ENCODE measurements around the gene FAM161B. TPM values are rescaled to one million over a fixed set of nuclear protein-coding genes. Genes with fewer than 3 reads are reported as not detected.

Gene FAM161B
- polyA plus RNA-seq, 2 of the 4 experiments (the other 2 are of a cell fraction) = 1.6 TPM

DNA sequence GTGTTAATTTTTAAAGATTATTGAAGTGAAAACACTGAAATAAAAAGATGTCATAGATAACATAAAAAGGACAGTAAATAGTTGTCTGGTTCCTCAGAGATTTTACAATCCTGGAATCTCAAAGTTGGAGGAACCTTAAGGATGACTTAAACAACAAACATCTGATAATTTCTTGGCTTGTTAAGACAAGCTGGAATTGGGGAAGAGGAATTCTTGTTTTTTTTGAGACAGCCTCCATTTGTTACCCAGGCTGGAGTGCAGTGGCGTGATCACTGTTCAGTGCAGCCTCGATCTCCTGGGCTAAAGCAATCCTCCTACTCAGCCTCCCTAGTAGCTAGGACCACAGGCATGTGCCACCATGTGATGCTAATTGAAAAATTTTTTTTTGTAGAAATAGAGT is 60.9 kb downstream of the FAM161B start:
- 98% methylated on average over 2 of the region's 2 CpGs for WGBS (ENCODE audit: missing lambda C conversion rate)
- peaks cover 20% of the 10 kb centered on the region for H3K4me1 ChIP-seq
- peak overlapping the region; percentile 80 for H3K4me2 ChIP-seq
- DNase-seq (ENCODE audit: low read depth in 1 of 2, low spot score in 1 of 2) (no peak), ATAC-seq (no peak), FAIRE-seq (no peak)
- H3K9me3 ChIP-seq = no peaks in the 10 kb centered on the region
- H3K4me3 ChIP-seq = no peak overlapping the region
- ChIA-PET CTCF (interaction anchor here (1.7 kb wide), 1 partner anchor 160 kb away, joined by 4 read pairs; no protein-coding TSS in a partner anchor), POLR2A (no interaction called here)
- TF ChIP-seq ZFP36 (IDR thresholded peaks at IDR 0.05; ENCODE audit: borderline replicate concordance, partially characterized antibody) (no peak), HEYL (CRISPR knock-in tag; IDR thresholded peaks at IDR 0.05) (no peak), HOXB13 (CRISPR knock-in tag; IDR thresholded peaks at IDR 0.05; ENCODE audit: low read depth) (no peak), CHD2 (IDR thresholded peaks at IDR 0.05; ENCODE audit: low read length, partially characterized antibody) (no peak), RCOR1 (IDR thresholded peaks at IDR 0.05; ENCODE audit: low read depth, low read length) (no peak), KDM1A (IDR thresholded peaks at IDR 0.05; ENCODE audit: low read depth) (no peak)
- TF ChIP-seq, protein P1, sequence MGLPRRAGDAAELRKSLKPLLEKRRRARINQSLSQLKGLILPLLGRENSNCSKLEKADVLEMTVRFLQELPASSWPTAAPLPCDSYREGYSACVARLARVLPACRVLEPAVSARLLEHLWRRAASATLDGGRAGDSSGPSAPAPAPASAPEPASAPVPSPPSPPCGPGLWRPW (IDR thresholded peaks at IDR 0.05) = no peak
- TF ChIP-seq, protein P2, sequence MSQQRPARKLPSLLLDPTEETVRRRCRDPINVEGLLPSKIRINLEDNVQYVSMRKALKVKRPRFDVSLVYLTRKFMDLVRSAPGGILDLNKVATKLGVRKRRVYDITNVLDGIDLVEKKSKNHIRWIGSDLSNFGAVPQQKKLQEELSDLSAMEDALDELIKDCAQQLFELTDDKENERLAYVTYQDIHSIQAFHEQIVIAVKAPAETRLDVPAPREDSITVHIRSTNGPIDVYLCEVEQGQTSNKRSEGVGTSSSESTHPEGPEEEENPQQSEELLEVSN (IDR thresholded peaks at IDR 0.05; ENCODE audit: borderline replicate concordance, low read depth) = no peak
- TF ChIP-seq, protein P3, sequence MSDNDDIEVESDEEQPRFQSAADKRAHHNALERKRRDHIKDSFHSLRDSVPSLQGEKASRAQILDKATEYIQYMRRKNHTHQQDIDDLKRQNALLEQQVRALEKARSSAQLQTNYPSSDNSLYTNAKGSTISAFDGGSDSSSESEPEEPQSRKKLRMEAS (IDR thresholded peaks at IDR 0.05) = no peak
- TF ChIP-seq, protein P4, sequence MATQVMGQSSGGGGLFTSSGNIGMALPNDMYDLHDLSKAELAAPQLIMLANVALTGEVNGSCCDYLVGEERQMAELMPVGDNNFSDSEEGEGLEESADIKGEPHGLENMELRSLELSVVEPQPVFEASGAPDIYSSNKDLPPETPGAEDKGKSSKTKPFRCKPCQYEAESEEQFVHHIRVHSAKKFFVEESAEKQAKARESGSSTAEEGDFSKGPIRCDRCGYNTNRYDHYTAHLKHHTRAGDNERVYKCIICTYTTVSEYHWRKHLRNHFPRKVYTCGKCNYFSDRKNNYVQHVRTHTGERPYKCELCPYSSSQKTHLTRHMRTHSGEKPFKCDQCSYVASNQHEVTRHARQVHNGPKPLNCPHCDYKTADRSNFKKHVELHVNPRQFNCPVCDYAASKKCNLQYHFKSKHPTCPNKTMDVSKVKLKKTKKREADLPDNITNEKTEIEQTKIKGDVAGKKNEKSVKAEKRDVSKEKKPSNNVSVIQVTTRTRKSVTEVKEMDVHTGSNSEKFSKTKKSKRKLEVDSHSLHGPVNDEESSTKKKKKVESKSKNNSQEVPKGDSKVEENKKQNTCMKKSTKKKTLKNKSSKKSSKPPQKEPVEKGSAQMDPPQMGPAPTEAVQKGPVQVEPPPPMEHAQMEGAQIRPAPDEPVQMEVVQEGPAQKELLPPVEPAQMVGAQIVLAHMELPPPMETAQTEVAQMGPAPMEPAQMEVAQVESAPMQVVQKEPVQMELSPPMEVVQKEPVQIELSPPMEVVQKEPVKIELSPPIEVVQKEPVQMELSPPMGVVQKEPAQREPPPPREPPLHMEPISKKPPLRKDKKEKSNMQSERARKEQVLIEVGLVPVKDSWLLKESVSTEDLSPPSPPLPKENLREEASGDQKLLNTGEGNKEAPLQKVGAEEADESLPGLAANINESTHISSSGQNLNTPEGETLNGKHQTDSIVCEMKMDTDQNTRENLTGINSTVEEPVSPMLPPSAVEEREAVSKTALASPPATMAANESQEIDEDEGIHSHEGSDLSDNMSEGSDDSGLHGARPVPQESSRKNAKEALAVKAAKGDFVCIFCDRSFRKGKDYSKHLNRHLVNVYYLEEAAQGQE (IDR thresholded peaks at IDR 0.05) = no peak
- H3K27ac ChIP-seq = no peak overlapping the region

DNA sequence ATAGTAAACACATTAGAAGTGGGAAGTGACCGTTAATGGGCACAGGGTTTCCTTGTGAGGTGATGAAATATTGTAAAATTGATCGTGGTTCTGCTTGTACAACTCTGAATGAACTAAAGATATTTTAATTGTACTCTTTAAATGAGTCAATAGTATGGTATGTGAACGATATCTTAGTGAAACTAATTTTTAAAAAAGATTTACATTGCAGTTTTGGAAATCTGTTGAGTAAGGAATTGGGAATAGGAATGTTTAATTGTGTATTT is 61.5 kb downstream of the FAM161B start:
- DNase-seq (ENCODE audit: low read depth in 1 of 2, low spot score in 1 of 2) = no peak
- Histone ChIP-seq H3K4me1 (peaks cover 20% of the 10 kb centered on the region), H3K4me2 (peak overlapping the region; percentile 80), H3K27ac (peak overlapping the region in 1 of 2 experiments; percentile 96; a peak in 1 of 6 replicates), H3K4me3 (peak overlapping the region; percentile 73), H3K9me3 (no peaks in the 10 kb centered on the region)
- WGBS (ENCODE audit: missing lambda C conversion rate) = 31% methylated on average over 3 of the region's 3 CpGs
- TF ChIP-seq HOXB5 (CRISPR knock-in tag; IDR thresholded peaks at IDR 0.05) (no peak), CEBPB (IDR thresholded peaks at IDR 0.05) (no peak), RAD21 (conservative IDR thresholded peaks at IDR 0.05 in 1 of 2, IDR thresholded peaks at IDR 0.05 in 1 of 2) (no peak)
- no peak for FAIRE-seq
- ChIA-PET CTCF (interaction anchor here (1.4 to 1.7 kb wide), 2 partner anchors 41 to 160 kb away, joined by 3 to 4 read pairs; no protein-coding TSS in a partner anchor), POLR2A (no interaction called here)
- no peak for ATAC-seq

DNA sequence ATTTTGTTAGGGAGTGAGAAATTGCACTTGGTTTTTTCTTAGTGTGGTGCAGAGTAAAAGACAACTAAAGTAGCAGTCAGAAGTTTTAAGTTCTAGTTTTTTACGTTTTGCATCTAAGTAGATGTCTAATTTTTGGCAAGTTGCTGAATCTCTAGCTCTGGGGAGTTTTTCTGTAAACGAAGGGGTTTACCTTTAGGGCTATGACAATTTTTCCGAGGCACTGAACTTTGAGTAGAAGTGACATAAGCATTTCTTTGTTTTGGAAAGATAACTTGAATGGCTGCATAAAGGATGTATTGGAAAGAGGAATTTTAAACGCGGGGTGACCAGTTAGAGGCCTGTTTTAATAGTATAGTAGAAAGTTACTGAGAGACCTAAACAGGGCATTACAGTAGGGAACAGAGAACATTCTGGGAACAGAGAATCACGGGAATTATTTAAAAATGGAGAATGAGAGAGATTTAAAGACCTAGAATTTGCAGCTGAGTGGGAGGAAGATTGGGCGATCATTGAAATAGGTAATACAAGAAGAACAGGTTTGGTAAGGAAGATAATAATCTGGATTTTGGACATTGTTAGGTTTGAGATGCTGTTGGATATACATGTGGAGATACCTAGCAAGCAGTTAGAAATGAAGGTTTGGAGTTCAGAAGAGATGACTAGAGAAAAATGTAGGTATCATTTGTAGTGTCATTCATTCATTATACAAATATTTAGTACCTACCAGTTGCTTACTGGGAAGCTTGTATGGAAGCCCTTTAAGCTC is 62.0 kb downstream of the FAM161B start:
- ATAC-seq = no peak
- DNase-seq (ENCODE audit: low read depth in 1 of 2, low spot score in 1 of 2) = no peak
- Histone ChIP-seq H3K4me2 (peak overlapping the region; percentile 80), H3K4me1 (peaks cover 20% of the 10 kb centered on the region), H3K9me3 (no peaks in the 10 kb centered on the region), H3K27ac (peak overlapping the region; percentile 82 to 96), H3K4me3 (peak overlapping the region; percentile 73)
- ChIA-PET CTCF (interaction anchor here (1.4 to 1.7 kb wide), 2 partner anchors 41 to 159 kb away, joined by 3 to 4 read pairs; no protein-coding TSS in a partner anchor), POLR2A (interaction anchor here (2.0 kb wide), 1 partner anchor 36 kb away, joined by 18 read pairs; the partner anchor contains the start of gene PTGR2)
- TF ChIP-seq TP53 (CRISPR knock-in tag; IDR thresholded peaks at IDR 0.05) = no peak
- no peak for TF ChIP-seq KDM5A (IDR thresholded peaks at IDR 0.05)
- TF ChIP-seq, protein P5, sequence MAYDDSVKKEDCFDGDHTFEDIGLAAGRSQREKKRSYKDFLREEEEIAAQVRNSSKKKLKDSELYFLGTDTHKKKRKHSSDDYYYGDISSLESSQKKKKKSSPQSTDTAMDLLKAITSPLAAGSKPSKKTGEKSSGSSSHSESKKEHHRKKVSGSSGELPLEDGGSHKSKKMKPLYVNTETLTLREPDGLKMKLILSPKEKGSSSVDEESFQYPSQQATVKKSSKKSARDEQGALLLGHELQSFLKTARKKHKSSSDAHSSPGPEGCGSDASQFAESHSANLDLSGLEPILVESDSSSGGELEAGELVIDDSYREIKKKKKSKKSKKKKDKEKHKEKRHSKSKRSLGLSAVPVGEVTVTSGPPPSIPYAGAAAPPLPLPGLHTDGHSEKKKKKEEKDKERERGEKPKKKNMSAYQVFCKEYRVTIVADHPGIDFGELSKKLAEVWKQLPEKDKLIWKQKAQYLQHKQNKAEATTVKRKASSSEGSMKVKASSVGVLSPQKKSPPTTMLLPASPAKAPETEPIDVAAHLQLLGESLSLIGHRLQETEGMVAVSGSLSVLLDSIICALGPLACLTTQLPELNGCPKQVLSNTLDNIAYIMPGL (CRISPR knock-in tag; IDR thresholded peaks at IDR 0.05; ENCODE audit: borderline replicate concordance) = no peak
- TF ChIP-seq ZNF302 (CRISPR knock-in tag; IDR thresholded peaks at IDR 0.05) = no peak
- TF ChIP-seq, protein P4 (IDR thresholded peaks at IDR 0.05) = no peak
- no peak for TF ChIP-seq HOXB5 (CRISPR knock-in tag; IDR thresholded peaks at IDR 0.05)
- TF ChIP-seq HDAC2 (IDR thresholded peaks at IDR 0.05) = no peak
- no peak for TF ChIP-seq HOXA7 (CRISPR knock-in tag; IDR thresholded peaks at IDR 0.05)
- TF ChIP-seq ZC3H11A (IDR thresholded peaks at IDR 0.05) = no peak
- no peak for TF ChIP-seq CBX2 (IDR thresholded peaks at IDR 0.05; ENCODE audit: borderline replicate concordance, low read depth)
- no peak for TF ChIP-seq NPAS2 (CRISPR knock-in tag; IDR thresholded peaks at IDR 0.05; ENCODE audit: borderline replicate concordance)
- no peak for FAIRE-seq
- WGBS (ENCODE audit: missing lambda C conversion rate) = 19% methylated on average over 7 of the region's 7 CpGs

Data from A549 (cell line).